ENCODE data around the gene POLR2E. TPM values are rescaled to one million over a fixed set of nuclear protein-coding genes. Genes with fewer than 3 reads are reported as not detected.

Gene POLR2E
- total RNA-seq, 1 donor, result 69.5 TPM

DNA sequence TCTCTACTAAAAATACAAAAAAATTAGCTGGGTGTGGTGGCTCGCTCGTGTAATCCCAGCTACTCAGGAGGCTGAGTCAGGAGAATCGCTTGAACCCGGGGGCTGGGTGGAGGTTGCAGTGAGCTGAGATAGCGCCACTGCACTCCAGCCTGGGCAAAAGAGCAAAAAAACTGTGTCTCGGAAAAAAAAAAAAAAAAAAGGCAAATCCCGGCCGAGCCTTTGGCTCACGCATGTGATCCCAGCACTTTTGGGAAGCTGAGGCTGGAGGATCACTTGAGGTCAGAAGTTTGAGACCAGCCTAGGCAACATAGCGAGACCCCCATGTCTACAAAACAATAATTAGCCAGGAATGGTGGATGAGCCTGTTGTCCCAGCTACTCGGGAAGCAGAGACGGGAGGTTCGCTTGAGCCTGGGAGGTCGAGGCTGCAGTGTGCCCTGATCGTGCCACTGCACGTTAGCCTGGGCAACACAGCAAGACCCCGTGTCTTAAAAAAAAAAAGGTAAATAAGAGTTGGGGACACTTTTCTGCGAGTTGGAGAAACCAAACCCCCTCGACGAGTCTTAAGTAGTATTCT lies 8.0 kb upstream of the POLR2E start:
- DNase-seq (ENCODE audit: low read depth), result no peak
- TF ChIP-seq, protein P1, sequence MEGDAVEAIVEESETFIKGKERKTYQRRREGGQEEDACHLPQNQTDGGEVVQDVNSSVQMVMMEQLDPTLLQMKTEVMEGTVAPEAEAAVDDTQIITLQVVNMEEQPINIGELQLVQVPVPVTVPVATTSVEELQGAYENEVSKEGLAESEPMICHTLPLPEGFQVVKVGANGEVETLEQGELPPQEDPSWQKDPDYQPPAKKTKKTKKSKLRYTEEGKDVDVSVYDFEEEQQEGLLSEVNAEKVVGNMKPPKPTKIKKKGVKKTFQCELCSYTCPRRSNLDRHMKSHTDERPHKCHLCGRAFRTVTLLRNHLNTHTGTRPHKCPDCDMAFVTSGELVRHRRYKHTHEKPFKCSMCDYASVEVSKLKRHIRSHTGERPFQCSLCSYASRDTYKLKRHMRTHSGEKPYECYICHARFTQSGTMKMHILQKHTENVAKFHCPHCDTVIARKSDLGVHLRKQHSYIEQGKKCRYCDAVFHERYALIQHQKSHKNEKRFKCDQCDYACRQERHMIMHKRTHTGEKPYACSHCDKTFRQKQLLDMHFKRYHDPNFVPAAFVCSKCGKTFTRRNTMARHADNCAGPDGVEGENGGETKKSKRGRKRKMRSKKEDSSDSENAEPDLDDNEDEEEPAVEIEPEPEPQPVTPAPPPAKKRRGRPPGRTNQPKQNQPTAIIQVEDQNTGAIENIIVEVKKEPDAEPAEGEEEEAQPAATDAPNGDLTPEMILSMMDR (IDR thresholded peaks at IDR 0.05; ENCODE audit: insufficient read depth, low read depth, low read length), result no peak
- peak overlapping the region; percentile 36 for H3K4me3 ChIP-seq (ENCODE audit: low read depth, low read length)

DNA sequence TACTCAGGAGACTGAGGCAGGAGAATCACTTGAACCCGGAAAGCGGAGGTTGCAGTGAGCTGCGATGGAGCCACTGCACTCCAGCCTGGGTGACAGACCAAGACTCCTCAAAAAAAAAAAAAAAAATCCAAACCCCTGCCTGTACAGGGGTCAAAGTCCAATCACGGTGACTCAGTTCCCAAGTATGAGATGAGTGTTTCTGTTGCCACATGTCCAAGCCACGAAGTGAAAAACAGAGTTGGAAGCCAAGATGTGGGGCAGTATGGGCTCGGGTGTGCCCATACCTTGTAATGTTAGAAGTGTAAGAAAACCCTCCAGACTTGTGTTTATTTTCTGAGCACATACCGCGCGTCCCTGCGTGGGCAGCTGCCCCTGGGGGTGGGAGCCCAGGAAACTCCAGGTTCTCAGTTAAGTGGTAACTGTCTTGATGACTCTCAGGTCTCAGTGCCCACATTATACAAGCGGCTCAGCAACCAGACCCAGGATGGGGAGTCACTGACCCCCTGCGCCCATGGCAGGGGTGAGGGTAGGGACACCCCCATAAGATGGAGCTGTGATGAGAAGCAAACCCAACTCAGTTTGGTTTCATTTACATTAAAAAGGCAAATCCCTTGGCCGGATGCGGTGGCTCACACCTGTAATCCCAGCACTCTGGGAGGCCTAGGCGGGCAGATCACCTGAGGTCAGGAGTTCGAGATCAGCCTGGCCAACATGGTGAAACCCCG lies 7.4 kb upstream of the POLR2E start:
- H3K4me3 ChIP-seq (ENCODE audit: low read depth, low read length), result peak overlapping the region; percentile 18
- DNase-seq (ENCODE audit: low read depth), result peak; percentile 99
- TF ChIP-seq, protein P1 (IDR thresholded peaks at IDR 0.05; ENCODE audit: insufficient read depth, low read depth, low read length), result no peak

DNA sequence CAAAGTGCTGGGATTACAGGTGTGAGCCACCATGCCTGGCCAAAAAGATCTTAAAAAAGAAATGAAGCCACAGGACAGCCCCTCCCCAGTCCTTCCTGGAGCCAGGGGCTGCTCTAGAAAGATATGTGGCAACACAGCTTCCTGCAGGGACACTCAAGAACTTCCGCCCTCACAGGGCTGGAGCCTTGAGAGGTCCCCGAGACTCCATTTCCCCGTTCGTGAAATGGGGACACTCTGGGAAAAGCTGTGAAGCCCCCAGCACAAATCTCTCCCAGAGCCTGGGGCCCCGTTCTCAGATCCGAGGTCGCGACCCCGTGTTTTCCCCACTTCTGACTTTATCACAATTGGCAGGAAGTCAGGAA lies 6.1 kb upstream of the POLR2E start:
- peak; percentile 82 for DNase-seq (ENCODE audit: low read depth)
- TF ChIP-seq, protein P1 (IDR thresholded peaks at IDR 0.05; ENCODE audit: insufficient read depth, low read depth, low read length), result no peak
- peak overlapping the region; percentile 17 for H3K4me3 ChIP-seq (ENCODE audit: low read depth, low read length)

DNA sequence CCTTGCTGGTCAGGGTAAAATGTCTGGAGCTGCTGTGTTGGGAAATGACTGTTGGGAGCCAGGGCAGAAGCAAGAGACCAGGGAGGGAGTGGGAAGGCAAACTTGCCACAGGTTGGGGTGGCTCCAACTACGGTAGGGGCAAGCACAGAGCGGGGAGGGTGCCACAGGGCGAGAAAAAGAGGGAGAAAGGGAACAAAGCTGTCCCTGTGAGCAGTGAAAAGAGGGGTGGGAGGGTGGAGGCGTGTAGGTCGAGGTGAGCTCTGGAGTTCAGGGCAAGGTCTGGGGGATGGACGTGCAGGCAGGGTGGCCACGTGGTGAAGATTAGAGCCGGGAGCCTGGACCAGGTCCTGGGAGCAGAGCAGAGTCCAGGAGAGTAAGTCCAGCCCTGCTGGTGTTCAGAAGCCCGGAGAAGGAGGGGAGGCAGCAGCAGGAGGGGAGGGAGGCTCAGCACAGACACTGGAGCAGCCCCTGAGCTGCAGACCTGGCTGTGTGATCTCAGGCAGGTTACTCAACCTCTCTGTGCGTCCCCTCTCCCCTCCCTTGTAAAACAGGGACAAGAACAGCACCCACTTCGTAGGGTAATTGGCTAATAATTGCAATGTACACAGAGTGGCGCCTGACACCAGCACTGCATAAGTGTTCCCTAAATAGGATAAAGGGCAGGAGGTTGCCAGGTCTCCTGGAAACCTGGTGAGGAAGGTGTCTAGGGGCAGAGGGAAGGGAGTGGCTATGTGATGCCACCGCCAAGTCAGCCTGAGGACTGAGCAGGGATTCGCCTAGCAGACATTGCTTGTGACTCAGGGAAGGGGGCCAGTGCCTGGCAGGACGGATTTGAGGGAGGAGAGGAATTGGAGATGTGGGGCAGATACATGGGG lies 3.2 kb upstream of the POLR2E start:
- H3K4me3 ChIP-seq (ENCODE audit: low read depth, low read length), result no peak overlapping the region
- TF ChIP-seq, protein P1 (IDR thresholded peaks at IDR 0.05; ENCODE audit: insufficient read depth, low read depth, low read length), result no peak
- DNase-seq (ENCODE audit: low read depth), result no peak

DNA sequence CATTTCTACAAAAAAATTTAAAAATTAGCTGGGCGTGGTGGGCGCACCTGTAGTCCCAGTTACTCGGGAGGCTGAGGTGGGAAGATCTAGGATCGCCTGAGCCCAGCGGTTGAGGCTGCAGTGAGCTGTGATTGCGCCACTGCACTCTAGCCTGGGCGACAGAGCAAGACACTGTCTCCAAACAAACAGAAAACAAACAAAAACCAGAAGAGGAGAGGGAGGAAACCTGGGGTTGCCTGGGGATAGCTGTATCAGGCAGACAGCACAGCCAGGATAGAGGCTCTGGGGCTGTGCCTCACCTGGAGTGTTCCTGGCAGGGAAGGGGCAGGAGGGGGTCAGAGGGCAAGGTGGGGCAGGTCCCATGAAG lies 2.6 kb upstream of the POLR2E start:
- DNase-seq (ENCODE audit: low read depth), result peak; percentile 47
- no peak overlapping the region for H3K4me3 ChIP-seq (ENCODE audit: low read depth, low read length)
- TF ChIP-seq, protein P1 (IDR thresholded peaks at IDR 0.05; ENCODE audit: insufficient read depth, low read depth, low read length), result no peak

DNA sequence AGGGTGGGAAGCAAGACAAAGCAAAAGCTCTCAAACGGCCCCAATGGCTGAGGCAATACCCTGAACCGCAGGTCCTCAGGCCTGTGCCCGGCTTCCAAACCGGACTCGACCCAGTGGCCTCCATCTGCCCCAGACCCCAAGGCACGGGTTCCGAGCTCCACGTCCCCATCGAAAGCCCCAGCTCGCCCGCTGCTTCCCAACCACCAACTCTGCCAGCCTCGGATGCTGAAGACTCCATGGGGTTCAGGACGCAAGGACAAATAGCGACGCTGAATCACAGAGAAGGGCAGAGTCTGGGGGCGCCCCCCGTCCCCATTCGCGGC lies 559 bp downstream of the POLR2E start:
- H3K4me3 ChIP-seq (ENCODE audit: low read depth, low read length), result peak overlapping the region; percentile 91
- TF ChIP-seq, protein P1 (IDR thresholded peaks at IDR 0.05; ENCODE audit: insufficient read depth, low read depth, low read length), result no peak
- DNase-seq (ENCODE audit: low read depth), result no peak
